GM18873 (cell line): ENCODE measurements around the gene NBPF4.
"Not testable (repeated sequence)": the region's sequence is repeated elsewhere in the genome, so short reads cannot be mapped to it uniquely, and the experiment has no call there.

Experiments used
- ATAC-seq: cut with Tn5 transposase; IDR thresholded peaks from one replicate; pipeline ENCODE4 v1.9.1; 2021; ENCODE audit warnings: mild to moderate bottlenecking, moderate library complexity, moderate number of reproducible peaks; ENCODE audit not compliant: unreplicated experiment, low FRiP score

Gene NBPF4, protein sequence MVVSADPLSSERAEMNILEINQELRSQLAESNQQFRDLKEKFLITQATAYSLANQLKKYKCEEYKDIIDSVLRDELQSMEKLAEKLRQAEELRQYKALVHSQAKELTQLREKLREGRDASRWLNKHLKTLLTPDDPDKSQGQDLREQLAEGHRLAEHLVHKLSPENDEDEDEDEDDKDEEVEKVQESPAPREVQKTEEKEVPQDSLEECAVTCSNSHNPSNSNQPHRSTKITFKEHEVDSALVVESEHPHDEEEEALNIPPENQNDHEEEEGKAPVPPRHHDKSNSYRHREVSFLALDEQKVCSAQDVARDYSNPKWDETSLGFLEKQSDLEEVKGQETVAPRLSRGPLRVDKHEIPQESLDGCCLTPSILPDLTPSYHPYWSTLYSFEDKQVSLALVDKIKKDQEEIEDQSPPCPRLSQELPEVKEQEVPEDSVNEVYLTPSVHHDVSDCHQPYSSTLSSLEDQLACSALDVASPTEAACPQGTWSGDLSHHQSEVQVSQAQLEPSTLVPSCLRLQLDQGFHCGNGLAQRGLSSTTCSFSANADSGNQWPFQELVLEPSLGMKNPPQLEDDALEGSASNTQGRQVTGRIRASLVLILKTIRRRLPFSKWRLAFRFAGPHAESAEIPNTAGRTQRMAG

DNA sequence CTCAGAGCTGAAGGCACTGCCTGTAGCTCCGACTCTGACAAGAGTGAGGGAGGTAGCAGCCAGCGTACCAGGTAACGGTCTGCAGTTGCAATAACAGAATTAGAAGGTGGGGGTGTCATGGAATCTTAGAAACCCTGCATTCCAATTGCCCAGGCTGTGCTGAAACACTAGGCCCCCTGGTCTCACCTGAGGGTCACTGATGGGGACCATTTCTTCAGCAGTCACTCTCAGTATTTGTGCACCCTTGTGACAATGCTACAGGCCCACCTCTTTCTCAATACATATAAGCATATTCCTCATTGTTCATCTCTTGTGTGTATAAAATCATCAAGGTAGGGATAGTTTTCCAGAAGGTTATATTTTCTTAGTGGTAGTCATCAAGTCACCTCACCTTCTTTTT is at the start of gene NBPF4:
TSS of gene NBPF4 (minus strand) at position 101 of the 400 bp plus-strand sequence. CDS start 315 bp downstream, outside the sequence.
- ATAC-seq: not testable (repeated sequence)

DNA sequence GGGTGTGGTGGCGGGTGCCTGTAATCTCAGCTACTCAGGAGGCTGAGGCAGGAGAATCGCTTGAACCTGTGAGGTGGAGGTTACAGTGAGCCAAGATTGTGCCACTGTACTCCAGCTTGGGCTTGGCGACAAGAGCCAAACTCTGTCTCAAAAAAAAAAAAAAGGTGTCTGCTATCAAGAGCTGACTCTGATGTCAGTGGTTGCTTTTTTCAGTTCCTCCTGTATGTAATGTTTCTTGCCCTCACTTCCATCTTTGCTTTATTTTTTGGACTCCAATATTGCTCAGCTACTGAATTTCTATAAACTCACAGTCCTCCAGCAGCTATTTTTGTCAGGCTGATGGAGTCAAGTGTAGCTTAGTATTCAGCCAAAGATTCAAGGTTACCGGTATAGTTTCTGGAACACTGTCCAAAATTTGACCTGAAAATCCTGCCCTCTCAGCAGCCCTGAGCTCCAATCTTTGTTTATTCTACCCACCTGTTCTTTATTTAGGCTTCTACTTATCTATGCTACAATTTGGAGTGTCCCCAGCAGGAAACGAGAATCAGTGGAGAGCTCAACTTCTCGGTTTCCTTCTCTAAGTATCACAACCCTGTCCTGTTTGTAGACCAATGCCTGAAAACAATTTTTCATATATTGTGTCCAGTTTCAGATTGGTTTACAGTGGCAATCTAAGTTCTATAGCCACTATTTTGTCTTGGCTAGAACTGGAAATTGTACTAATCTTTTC is 38.8 kb upstream of the NBPF4 start:
- not testable (repeated sequence) for ATAC-seq

DNA sequence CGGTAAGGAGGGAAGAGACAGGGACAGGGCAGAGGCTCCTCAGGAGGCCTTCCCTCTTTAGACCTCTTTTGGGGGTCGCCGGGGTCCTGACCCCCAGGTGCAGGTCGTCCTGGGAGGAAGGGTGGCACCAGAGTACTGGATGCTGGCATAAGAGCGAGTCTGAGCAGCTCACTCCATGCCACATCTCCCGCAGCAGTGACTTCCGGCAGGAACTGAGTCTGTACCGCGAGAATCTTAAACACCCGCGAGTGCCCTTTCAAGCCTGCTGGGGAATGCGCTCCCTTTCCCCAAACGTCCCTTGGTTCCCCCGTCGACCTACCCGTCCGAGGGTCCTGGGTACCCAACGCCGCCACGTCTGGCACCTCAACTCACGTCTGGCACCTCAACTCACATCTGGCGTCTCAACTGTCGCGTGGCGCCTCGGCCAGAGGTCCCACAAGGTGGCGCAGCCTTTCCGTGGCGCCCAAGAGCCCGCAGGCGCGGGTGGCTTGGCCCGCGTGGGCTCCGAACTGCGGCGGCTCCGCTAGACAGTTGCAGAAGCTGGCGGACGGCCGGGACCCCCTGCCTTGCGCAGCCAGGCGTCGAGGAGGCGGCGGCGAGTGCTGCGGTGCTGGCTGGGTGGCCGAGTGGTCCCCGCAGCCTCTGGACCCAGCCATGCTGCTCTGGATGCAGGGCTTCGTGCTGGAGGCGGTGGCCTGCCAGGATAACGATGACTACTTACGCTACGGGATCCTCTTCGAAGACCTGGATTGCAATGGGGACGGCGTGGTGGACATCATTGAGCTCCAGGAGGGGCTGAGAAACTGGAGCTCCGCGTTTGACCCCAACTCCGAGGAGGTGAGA is 28.8 kb upstream of the NBPF4 start:
- ATAC-seq: not testable (repeated sequence)

DNA sequence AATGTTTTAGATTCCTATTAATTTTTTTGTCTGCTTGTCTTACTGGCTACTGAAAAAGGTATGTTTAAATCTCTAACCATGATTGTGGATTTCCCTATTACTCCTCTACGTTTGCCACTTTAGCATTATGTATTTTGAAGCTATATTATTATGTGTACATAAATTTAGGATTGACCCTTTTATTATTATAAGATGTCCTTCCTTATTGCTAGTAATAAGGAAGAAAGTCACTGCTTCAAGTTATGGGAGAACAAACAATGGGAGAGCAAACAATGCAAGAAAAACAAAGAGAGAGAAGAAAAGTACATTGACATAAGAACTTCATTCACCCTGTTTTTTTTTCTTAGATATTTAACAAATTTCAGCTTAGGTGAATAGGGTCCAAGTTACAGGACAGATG is 23.2 kb upstream of the NBPF4 start:
- not testable (repeated sequence) for ATAC-seq

DNA sequence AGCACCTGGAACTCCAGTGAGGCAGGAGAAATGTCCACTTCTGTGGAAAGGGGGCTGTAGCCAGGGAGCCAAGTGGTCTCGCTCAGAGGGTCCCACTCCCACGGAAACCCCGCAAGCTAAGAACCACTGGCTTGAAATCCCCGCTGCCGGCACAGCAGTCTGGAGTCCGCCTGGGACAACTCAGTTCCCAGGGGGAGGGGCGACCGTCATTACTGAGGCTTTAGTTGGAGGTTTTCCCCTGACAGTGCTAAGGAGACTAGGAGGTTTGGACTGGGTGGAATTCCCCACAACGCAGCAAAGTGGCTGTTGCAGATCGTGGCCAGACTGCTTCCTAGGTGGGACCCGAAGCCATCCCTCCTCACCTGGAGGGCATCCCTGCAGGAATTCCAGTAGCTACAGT is 18.1 kb upstream of the NBPF4 start:
- not testable (repeated sequence) for ATAC-seq

DNA sequence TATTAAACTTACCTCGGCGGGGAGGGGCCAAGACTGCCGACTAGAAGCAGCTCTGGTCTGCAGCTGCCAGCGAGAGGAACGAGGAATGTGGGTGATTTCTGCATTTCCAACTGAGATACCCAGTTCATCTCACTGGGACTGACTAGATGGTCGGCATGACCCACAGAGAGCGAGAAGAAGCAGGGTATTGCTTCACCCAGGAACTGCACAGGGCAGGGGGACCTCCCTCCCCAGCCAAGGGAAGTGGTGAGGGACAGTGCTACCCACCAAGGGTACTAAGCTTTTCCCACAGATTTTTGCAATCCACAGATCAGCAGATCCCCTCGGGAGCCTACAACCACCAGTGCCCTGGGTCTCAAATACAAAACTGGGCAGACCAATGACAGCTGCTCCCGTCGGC is 17.6 kb upstream of the NBPF4 start:
- not testable (repeated sequence) for ATAC-seq

DNA sequence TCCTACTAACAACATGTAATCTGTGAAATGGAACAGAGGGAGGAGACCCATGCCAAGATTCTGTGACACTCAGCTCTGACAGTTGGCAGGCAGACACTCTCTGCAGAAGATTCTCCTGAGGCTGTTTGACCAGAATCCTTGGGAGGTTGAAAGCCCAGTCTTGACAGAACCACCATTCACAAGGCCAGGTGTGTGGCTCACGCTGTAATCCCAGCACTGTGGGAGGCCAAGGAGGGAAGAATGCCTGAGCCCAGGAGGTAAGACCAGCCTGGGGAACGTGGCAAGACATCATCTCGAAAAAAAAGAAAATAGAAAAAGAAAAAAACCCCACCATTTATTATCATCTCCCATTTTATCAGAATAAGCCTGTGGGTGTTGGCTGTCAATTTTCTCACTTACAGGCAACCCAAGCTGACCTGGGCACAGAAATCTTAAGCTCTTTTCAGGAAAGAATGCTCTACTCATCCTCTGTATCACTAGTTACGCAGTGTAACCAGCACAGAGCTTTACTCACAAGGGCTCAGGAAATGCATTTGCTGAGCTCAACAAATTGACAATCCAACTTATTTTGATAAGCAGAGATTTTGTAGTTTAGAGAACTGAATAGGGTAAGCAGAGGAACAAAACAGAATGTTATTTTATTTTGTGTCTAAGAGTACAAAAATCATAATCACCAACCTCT is 16.8 kb upstream of the NBPF4 start:
- ATAC-seq: not testable (repeated sequence)

DNA sequence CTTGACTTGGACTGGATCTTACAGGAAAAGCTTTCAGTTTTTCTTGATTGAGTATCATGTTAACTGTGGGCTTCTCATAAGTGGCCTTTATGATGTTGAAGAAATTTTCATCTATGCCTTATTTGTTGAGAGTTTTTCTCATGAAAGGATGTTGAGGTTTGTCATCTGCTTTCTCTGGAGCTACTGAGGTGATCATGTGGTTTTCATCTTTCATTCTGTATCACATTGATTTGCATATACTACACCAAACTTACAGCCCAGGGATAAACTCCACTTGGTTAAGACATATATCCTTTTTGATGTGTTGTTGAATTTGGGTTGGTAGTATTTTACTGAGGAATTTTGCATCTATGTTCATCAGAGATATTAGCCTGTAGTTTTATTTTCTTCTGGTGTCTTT is 11.6 kb upstream of the NBPF4 start:
- ATAC-seq: not testable (repeated sequence)

DNA sequence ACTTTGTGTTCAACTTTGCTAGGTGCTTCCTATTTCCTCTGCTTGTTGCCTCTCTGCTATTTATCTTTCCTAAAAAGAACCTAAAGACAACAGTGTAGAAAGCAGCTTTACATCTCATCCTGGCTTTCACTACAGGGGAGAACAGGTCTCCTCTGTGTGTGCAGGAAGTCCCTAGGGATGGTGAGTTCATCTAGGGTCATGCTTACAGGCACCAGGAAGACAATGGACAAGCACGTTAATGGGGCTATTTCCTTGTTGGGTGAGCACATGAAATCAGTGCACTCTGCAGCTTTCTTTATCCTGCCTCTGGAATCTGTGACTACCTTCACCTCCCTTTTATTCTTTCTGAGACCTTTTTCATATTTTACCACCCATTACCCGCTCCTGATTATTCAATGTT is 4.5 kb downstream of the NBPF4 start:
- ATAC-seq: not testable (repeated sequence)

DNA sequence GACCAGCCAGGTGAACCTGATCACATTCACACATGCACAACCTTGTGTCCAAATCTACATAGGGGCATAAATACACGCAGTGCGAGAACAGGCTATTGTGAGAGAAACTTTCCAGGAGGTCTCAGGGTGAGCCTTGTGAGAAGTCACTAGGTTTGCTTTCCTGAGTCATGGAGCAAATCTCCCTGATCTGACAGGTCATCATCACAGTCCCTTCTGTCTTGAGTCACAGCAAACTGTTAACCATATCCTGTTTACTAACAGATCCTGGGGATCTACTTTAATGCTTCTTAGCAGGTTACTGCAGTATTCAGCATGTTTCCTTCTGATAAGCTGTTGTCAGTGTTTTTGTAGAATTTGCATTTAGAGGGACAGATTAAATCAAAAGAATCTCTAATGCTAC is 8.6 kb downstream of the NBPF4 start:
- not testable (repeated sequence) for ATAC-seq

DNA sequence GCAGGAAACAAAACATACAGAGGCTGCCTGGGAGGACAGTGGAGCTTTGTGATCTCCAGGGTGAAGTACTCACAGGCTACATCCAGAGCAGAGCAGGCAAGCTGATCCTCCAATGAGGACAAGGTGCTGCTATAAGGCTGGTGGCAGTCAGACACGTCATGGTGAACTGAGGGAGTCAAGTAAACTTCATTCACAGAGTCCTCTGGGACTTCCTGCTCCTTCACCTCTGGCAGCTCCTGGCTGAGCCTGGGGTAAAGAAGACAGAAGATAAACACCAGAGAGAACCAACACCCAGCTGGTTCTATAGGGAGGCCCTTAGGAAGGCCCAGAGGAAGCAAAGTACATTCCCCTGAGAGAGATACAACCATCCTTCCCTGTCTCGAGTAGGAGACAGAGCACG is 11.7 kb downstream of the NBPF4 start:
- ATAC-seq: not testable (repeated sequence)

DNA sequence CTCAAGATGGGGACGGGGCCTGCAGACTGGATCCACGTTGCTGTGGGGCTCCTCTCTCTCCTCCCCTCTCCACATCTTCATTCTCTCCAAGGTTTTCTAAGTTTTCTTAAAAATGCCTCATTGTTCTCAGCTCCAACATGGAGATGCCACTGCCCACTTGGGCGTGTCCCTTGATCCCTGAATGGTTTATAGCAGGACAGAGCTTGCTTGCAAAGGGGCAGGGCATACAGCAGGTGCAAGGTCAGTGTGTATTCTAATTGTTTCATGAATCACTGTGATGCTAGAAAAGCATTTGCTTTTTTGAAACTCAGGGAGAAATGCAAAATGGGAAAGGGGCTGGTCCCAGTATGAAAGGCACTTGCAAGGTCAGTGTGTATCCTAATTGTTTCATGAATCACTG is 13.9 kb downstream of the NBPF4 start:
- ATAC-seq: not testable (repeated sequence)

DNA sequence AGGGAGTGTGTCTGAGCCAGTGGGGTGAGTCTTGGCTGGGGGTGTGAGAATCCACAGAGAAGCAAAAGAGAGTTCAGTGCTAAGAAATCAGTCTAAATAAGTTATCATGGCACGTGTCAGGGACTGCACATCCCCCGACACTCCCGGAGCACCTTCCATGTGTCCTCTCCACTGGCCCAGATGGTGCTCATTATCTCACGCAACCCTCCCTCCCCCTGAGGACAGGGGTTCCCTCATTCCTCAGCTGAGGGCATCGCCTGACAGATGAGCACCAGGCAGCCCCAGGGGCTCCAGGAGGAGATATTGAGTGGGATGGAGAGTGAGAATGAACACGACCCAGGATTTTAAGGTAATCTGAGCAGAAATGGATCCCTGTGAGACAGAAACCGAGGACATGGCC is 16.1 kb downstream of the NBPF4 start:
- ATAC-seq: not testable (repeated sequence)

DNA sequence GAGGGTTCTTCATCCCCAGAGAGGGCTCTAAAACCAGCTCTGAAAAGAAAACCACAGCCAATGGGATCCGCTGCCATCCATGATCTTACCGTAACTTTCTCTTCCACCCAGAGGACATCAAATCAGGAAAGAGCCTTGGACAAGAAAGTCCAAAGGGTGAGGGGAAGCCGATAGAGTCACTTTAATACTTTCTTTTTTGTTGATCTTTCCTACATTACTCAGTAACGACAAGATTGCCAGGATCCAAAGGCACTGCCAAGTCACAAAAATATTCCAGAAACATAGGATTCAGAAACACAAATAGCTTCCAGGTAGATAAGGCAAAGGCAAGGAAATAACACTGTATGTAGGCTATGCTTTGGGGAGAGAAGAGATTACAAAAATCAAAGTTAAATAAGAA is 17.0 kb downstream of the NBPF4 start:
- not testable (repeated sequence) for ATAC-seq

DNA sequence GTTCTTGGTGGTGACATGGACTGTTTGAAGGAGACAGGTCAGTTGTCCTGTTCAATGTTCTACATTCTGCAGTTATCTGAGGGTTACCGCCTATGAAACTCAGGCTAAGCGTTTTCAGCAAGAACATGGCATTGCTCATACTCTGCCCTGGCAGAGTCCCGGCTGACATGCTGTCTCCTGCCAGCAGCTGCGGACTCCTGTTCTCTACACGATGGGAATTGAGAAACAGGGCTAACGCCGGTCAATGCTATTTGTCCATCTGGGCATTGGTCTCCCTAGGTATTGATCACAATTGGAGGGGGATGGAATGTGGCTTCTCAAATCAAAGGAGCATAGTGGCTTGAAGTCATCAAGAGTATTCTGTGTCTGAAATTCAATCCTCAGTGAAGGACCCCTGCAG is 20.6 kb downstream of the NBPF4 start:
- not testable (repeated sequence) for ATAC-seq

DNA sequence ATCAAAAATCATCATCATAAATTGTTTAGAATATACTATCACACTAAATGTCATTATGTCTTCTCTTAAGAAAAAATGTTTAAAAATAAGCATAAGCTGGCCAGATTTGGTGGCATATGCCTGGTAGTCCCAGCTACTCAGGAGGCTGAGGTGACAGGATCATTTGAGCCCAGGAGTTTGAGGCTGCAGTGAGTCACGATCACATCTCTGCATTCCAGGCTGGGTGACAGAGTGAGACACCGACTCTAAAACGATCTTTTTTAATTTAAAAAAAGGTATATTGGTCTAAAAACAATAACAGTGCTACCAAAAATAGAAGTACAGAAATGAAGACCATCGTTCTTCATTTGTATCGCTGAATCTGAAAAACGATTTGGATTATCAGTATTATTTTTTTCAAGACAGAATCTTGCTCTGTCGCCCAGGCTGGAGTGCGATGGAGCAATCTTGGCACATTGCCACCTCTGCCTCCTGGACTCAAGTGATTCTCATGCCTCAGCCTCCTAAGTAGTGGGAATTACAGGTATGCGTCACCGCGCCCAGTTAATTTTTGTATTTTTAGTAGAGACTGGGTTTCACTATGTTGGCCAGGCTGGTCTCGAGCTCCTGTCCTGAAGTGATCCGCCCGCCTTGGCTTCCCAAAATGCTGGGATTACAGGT is 26.2 kb downstream of the NBPF4 start:
- ATAC-seq: not testable (repeated sequence)

DNA sequence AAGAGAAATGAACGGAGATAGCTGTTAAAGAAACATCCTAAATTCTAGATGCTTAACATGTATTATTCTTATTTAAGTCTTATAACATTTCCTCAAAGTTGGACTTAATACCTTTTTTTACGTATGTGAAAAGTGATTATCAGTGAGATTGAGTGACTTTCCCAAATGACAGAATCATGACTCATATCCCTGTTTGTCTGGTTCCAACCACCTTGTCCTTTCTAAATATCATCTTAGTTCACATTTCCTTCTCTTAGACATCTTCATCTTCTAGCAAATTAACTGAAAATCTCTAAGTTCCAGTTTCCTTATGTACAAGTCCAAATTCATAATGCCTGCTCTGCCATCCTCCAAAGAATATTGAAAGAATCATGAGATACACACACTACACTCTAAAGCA is 26.9 kb downstream of the NBPF4 start:
- ATAC-seq: not testable (repeated sequence)

DNA sequence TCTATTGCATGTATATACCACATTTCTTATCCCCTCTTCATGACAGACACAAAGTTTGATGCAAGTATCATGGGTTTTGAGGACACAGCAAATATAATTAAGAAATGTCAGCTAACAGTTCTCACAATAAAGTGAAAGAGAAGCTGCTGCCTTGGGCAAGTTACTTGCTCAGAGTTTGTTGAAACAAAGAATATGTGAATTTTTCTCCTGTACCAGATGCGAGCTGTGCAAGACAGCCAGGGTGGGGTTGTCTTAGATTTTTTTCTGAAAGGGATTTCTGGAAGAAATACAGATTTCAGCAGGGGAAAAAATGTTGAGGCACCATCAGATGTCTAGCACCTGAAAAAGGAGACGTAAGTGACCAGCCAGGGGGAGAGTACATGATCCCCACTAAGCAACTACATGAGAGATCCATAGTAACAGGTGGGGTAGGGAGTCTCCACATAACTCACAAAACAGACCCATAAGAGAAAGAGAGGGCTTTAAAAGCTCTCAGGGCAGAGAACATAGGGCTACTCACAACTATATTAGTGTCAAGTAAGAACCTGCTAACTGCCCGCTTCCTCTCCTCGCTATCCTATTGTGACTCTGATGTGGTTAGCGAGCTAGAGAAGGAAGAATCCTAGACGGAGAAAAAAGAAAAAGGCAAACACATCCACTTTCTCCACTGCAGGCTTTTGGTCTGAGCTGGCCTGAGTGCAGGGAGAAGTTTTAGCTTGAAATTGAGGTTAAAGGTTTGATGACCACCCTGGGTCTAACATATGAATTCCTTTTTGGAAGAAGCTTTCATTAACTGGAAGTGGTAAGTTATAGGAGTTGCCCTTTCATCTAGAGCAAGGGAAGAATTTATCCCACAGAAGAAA is 27.6 kb downstream of the NBPF4 start:
- ATAC-seq: not testable (repeated sequence)
